MM.1S (cell line): Measurements from ENCODE around the gene LRMDA.

ENCODE experiments used
- CTCF ChIP-seq: fragments of 300-600 bp; sonication (generic); IDR thresholded peaks from 2 replicates; pipeline ENCODE4 v1.5.1; 2016; ENCODE audit warnings: antibody characterized with exemption, low read length, mixed read lengths
- EZH2phosphoT487 ChIP-seq: fragments of 300-600 bp; sonication (generic); IDR thresholded peaks from 2 replicates; pipeline ENCODE4 v1.6.1; 2018; ENCODE audit warnings: antibody characterized with exemption, low read length

GRCh38 chr10:76552091-76552873 is 1120.9 kb downstream of the LRMDA start:
- no peak for TF ChIP-seq CTCF
- no peak for TF ChIP-seq EZH2phosphoT487
